ENCODE results near the gene TRAPPC8.

- TF ChIP-seq RAD21 (CRISPR knock-in tag; IDR thresholded peaks at IDR 0.05): no peak
- no peak for TF ChIP-seq POLR2AphosphoS5 (IDR thresholded peaks at IDR 0.05; ENCODE audit: low read depth, low read length)
These were observed 64.6 kb downstream of the TRAPPC8 start for GRCh38 chr18:31878358-31878757.
